ENCODE results near the gene IQCK. TPM values are rescaled to one million over a fixed set of nuclear protein-coding genes. Genes with fewer than 3 reads are reported as not detected.

Gene IQCK
- total RNA-seq, 1 donor from 2014 or later = 5.8 TPM

GRCh38 chr16:19810817-19811731 lies 93.0 kb downstream of the IQCK start:
- no peak overlapping the region for H3K27ac Mint-ChIP-seq (ENCODE audit: unreplicated experiment)
- no peaks in the 10 kb centered on the region for H3K27me3 Mint-ChIP-seq (ENCODE audit: unreplicated experiment)
- no peak for TF ChIP-seq CTCF (IDR thresholded peaks at IDR 0.05)
- DNase-seq (ENCODE audit: extremely low spot score, unreplicated experiment) = peak; percentile 34
- H3K4me3 Mint-ChIP-seq (ENCODE audit: unreplicated experiment) = no peak overlapping the region
- H3K9me3 Mint-ChIP-seq (ENCODE audit: unreplicated experiment) = peaks cover 8% of the 10 kb centered on the region
- H3K4me1 Mint-ChIP-seq (ENCODE audit: unreplicated experiment) = peaks cover 4% of the 10 kb centered on the region
- no peaks in the 10 kb centered on the region for H3K36me3 Mint-ChIP-seq (ENCODE audit: unreplicated experiment)

DNA sequence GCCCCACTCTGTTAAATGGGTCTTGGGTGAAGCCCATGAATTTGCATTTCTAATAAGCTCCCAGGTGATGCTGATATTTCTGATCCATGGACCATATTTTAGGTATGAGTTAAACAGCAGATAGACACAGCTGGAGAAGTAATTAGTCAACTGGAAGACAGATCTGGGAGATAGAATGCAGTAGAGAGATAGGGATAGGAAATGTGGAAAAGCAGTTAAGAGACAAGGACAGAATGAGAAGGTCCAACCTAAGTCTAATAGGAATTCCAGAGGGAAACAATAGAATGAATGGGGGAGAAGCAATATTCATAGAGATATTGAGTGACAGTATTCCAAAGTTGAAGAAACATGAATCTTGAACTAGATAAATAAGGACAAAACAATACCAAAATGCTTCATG lies 94.9 kb downstream of the IQCK start:
- peaks cover 3% of the 10 kb centered on the region for H3K4me1 Mint-ChIP-seq (ENCODE audit: unreplicated experiment)
- H3K36me3 Mint-ChIP-seq (ENCODE audit: unreplicated experiment) = no peaks in the 10 kb centered on the region
- no peak overlapping the region for H3K27ac Mint-ChIP-seq (ENCODE audit: unreplicated experiment)
- DNase-seq (ENCODE audit: extremely low spot score, unreplicated experiment) = no peak
- H3K27me3 Mint-ChIP-seq (ENCODE audit: unreplicated experiment) = no peaks in the 10 kb centered on the region
- no peak overlapping the region for H3K4me3 Mint-ChIP-seq (ENCODE audit: unreplicated experiment)
- no peak for TF ChIP-seq CTCF (IDR thresholded peaks at IDR 0.05)
- H3K9me3 Mint-ChIP-seq (ENCODE audit: unreplicated experiment) = peaks cover 8% of the 10 kb centered on the region

GRCh38 chr16:19815418-19815817 lies 97.3 kb downstream of the IQCK start:
- peaks cover 3% of the 10 kb centered on the region for H3K4me1 Mint-ChIP-seq (ENCODE audit: unreplicated experiment)
- peaks cover 8% of the 10 kb centered on the region for H3K9me3 Mint-ChIP-seq (ENCODE audit: unreplicated experiment)
- DNase-seq (ENCODE audit: extremely low spot score, unreplicated experiment) = no peak
- H3K4me3 Mint-ChIP-seq (ENCODE audit: unreplicated experiment) = no peak overlapping the region
- no peak overlapping the region for H3K27ac Mint-ChIP-seq (ENCODE audit: unreplicated experiment)
- H3K36me3 Mint-ChIP-seq (ENCODE audit: unreplicated experiment) = no peaks in the 10 kb centered on the region
- TF ChIP-seq CTCF (IDR thresholded peaks at IDR 0.05) = no peak
- no peaks in the 10 kb centered on the region for H3K27me3 Mint-ChIP-seq (ENCODE audit: unreplicated experiment)

GRCh38 chr16:19817122-19817521 lies 99.1 kb downstream of the IQCK start:
- Mint-ChIP-seq H3K4me1 (ENCODE audit: unreplicated experiment) (no peaks in the 10 kb centered on the region), H3K9me3 (ENCODE audit: unreplicated experiment) (peaks cover 8% of the 10 kb centered on the region), H3K27ac (ENCODE audit: unreplicated experiment) (no peak overlapping the region), H3K27me3 (ENCODE audit: unreplicated experiment) (no peaks in the 10 kb centered on the region), H3K4me3 (ENCODE audit: unreplicated experiment) (no peak overlapping the region), H3K36me3 (ENCODE audit: unreplicated experiment) (no peaks in the 10 kb centered on the region)
- DNase-seq (ENCODE audit: extremely low spot score, unreplicated experiment) = no peak
- no peak for TF ChIP-seq CTCF (IDR thresholded peaks at IDR 0.05)

GRCh38 chr16:19817875-19818274 lies 99.8 kb downstream of the IQCK start:
- H3K36me3 Mint-ChIP-seq (ENCODE audit: unreplicated experiment) = no peaks in the 10 kb centered on the region
- H3K27ac Mint-ChIP-seq (ENCODE audit: unreplicated experiment) = no peak overlapping the region
- H3K9me3 Mint-ChIP-seq (ENCODE audit: unreplicated experiment) = peaks cover 7% of the 10 kb centered on the region
- H3K4me1 Mint-ChIP-seq (ENCODE audit: unreplicated experiment) = no peaks in the 10 kb centered on the region
- H3K4me3 Mint-ChIP-seq (ENCODE audit: unreplicated experiment) = no peak overlapping the region
- TF ChIP-seq CTCF (IDR thresholded peaks at IDR 0.05) = no peak
- no peak for DNase-seq (ENCODE audit: extremely low spot score, unreplicated experiment)
- no peaks in the 10 kb centered on the region for H3K27me3 Mint-ChIP-seq (ENCODE audit: unreplicated experiment)
